Measurements from ENCODE around the gene CTNNA2. TPM values are rescaled to one million over a fixed set of nuclear protein-coding genes. Genes with fewer than 3 reads are reported as not detected.

The CTNNA2 gene
- total RNA-seq, 1 experiment from 2014 or later = not detected

DNA sequence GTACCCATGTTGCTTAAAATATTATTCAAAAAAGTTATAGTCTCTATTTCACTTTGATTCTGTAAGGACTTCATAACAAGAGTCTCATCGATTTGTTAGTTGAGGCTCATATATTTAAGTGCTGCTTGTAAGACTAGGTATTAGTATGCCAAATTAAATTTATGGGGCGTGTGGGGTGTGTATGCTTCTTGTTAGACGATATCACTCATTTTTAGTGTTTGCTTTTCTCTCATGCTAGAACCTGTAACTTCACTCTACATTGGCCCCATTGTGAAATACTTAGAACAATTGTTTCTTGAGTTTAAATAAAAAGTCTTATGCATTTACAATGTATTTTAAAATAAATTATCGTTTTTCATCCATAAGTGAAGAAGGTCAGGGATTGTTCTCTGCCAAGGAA, 63.6 kb downstream of the CTNNA2 start:
- H4K20me1 ChIP-seq (ENCODE audit: insufficient read depth) = no peaks in the 10 kb centered on the region
- TF ChIP-seq, protein P1, sequence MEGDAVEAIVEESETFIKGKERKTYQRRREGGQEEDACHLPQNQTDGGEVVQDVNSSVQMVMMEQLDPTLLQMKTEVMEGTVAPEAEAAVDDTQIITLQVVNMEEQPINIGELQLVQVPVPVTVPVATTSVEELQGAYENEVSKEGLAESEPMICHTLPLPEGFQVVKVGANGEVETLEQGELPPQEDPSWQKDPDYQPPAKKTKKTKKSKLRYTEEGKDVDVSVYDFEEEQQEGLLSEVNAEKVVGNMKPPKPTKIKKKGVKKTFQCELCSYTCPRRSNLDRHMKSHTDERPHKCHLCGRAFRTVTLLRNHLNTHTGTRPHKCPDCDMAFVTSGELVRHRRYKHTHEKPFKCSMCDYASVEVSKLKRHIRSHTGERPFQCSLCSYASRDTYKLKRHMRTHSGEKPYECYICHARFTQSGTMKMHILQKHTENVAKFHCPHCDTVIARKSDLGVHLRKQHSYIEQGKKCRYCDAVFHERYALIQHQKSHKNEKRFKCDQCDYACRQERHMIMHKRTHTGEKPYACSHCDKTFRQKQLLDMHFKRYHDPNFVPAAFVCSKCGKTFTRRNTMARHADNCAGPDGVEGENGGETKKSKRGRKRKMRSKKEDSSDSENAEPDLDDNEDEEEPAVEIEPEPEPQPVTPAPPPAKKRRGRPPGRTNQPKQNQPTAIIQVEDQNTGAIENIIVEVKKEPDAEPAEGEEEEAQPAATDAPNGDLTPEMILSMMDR (conservative IDR thresholded peaks at IDR 0.05) = no peak
- no peak for TF ChIP-seq EZH2 (IDR thresholded peaks at IDR 0.05; ENCODE audit: low read depth)
- no TSS peak for BruUV-seq (replicated peaks)
- 0 out of 2 replicates have a peak, but pooled peaks cover 5% of the 10 kb centered on the region for H3K27me3 ChIP-seq (ENCODE audit: insufficient read depth, low read depth)
- ChIA-PET POLR2A (ENCODE audit: unreplicated experiment) (no interaction called here), CTCF (no interaction called here)
- no peaks in the 10 kb centered on the region for H3K9me3 ChIP-seq (ENCODE audit: insufficient read depth, low read depth)
- no peaks in the 10 kb centered on the region for H3K4me1 ChIP-seq (replicated peaks; ENCODE audit: insufficient read depth)
- H2AFZ ChIP-seq = no peak overlapping the region; the same call in 1 of the 2 replicates
- no peaks in the 10 kb centered on the region for H3K9me2 ChIP-seq (ENCODE audit: insufficient read depth)
- no peak overlapping the region for H3K4me3 ChIP-seq
- H3K36me3 ChIP-seq (ENCODE audit: low read depth) = no peaks in the 10 kb centered on the region
- H3K79me2 ChIP-seq (ENCODE audit: low read depth) = no peaks in the 10 kb centered on the region
- DNase-seq = no peak
- intact Hi-C loops (cut with micrococcal nuclease; ENCODE audit: unreplicated experiment) = no loop called here
- H3K27ac ChIP-seq = no peak overlapping the region
- no peak overlapping the region for H3K4me2 ChIP-seq
- H3F3A ChIP-seq (ENCODE audit: insufficient read depth, low read depth) = no peaks in the 10 kb centered on the region

DNA sequence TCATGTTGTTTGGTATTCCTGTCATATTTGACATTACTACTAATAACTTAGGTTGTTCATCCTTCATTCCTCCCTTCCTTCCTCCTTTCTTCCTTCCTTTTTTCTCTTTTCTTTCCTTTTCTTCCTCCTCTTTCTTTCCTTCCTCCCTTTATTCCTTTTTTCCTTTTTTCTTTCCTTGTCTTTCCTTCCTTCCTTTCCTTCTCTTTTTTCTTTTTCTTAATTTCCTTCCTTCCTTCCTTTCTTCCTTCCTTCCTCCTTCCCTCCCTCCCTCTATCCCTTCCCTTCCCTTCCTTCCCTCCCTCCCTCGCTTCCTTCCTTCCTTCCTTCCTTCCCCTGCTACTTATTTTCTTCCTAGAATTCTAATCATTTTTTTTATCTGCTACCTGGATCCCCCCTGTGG, 66.1 kb downstream of the CTNNA2 start:
- intact Hi-C loops (cut with micrococcal nuclease; ENCODE audit: unreplicated experiment) = no loop called here
- ChIA-PET POLR2A (ENCODE audit: unreplicated experiment) (no interaction called here), CTCF (no interaction called here)
- Histone ChIP-seq H4K20me1 (ENCODE audit: insufficient read depth) (no peaks in the 10 kb centered on the region), H3K4me2 (no peak overlapping the region), H3K4me3 (no peak overlapping the region), H3K9me2 (ENCODE audit: insufficient read depth) (no peaks in the 10 kb centered on the region; the same call in 1 of the 2 replicates), H3K79me2 (ENCODE audit: low read depth) (no peaks in the 10 kb centered on the region), H3F3A (ENCODE audit: insufficient read depth, low read depth) (no peaks in the 10 kb centered on the region), H2AFZ (no peak overlapping the region), H3K9me3 (ENCODE audit: insufficient read depth, low read depth) (no peaks in the 10 kb centered on the region), H3K36me3 (ENCODE audit: low read depth) (no peaks in the 10 kb centered on the region), H3K4me1 (replicated peaks; ENCODE audit: insufficient read depth) (no peaks in the 10 kb centered on the region), H3K27ac (no peak overlapping the region), H3K27me3 (ENCODE audit: insufficient read depth, low read depth) (no peaks in the 10 kb centered on the region)
- no peak for DNase-seq
- BruUV-seq (replicated peaks) = no TSS peak
- no peak for TF ChIP-seq EZH2 (IDR thresholded peaks at IDR 0.05; ENCODE audit: low read depth)
- TF ChIP-seq, protein P1 (conservative IDR thresholded peaks at IDR 0.05) = no peak

DNA sequence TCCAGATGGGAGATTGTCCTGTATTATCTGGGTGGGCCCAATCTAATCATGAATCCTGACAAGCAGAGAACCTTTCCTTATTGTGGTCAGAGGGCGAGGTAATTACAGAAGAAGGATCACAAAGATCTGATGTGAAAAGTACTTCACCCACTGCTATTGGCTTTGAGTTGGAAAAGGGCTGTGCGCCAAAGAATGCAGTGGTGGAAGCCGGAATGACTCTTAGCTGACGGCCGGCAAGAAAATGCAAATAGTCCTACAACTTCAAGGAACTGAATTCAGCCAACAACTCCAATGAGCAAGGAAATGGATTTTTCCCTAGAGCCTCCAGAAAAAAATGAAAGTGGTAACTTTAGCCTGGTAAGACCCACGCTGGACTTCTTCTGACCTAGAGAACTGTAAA, 67.3 kb downstream of the CTNNA2 start:
- Histone ChIP-seq H3K4me2 (no peak overlapping the region), H3K4me1 (replicated peaks; ENCODE audit: insufficient read depth) (no peaks in the 10 kb centered on the region), H3K4me3 (no peak overlapping the region), H3K27ac (no peak overlapping the region), H4K20me1 (ENCODE audit: insufficient read depth) (no peaks in the 10 kb centered on the region), H3K9me2 (ENCODE audit: insufficient read depth) (no peaks in the 10 kb centered on the region; the same call in 1 of the 2 replicates), H3K36me3 (ENCODE audit: low read depth) (no peaks in the 10 kb centered on the region), H3F3A (ENCODE audit: insufficient read depth, low read depth) (no peaks in the 10 kb centered on the region), H3K9me3 (ENCODE audit: insufficient read depth, low read depth) (no peaks in the 10 kb centered on the region), H2AFZ (no peak overlapping the region), H3K79me2 (ENCODE audit: low read depth) (no peaks in the 10 kb centered on the region), H3K27me3 (ENCODE audit: insufficient read depth, low read depth) (no peaks in the 10 kb centered on the region)
- CTCF ChIA-PET = no interaction called here
- no peak for TF ChIP-seq EZH2 (IDR thresholded peaks at IDR 0.05; ENCODE audit: low read depth)
- TF ChIP-seq, protein P1 (conservative IDR thresholded peaks at IDR 0.05) = peak; percentile 26; the same call in 1 of the 2 replicates
- no TSS peak for BruUV-seq (replicated peaks)
- no peak for DNase-seq
- POLR2A ChIA-PET (ENCODE audit: unreplicated experiment) = no interaction called here
- intact Hi-C loops (cut with micrococcal nuclease; ENCODE audit: unreplicated experiment) = no loop called here

All from PC-9 (cell line).